HepG2 (cell line): ENCODE results near the gene CHD9NB. TPM values are rescaled to one million over a fixed set of nuclear protein-coding genes. Genes with fewer than 3 reads are reported as not detected.
A peak's percentile ranks its signal among the peaks of the same experiment; 100 is the strongest.

Experiments
- ATF7-NPFF ChIP-seq: sonication (generic); formaldehyde crosslinking; IDR thresholded peaks from 2 replicates; pipeline ENCODE4 v1.8.1; 2023; ENCODE audit warnings: mild to moderate bottlenecking, low read depth, missing genetic modification reagents, moderate library complexity
- GABPA ChIP-seq, 2 experiments: IDR thresholded peaks; 2 replicates each; pipeline ENCODE4 v1.6.1; 2011 to 2016; ENCODE audit warnings: low read depth in 2 of 2, low read length in 1 of 2, missing biosample characterization in 1 of 2, missing genetic modification characterization in 1 of 2
- LRRFIP1 ChIP-seq: sonication (generic); formaldehyde crosslinking; conservative IDR thresholded peaks from 2 replicates; pipeline ENCODE4 v1.4.0; 2020; ENCODE audit warnings: missing genetic modification reagents
- MIER2 ChIP-seq: IDR thresholded peaks from 2 replicates; pipeline ENCODE4 v1.6.1; 2016; ENCODE audit warnings: missing biosample characterization, missing genetic modification reagents
- SNRNP70 ChIP-seq: fragments of 200-400 bp; formaldehyde crosslinking; IDR thresholded peaks from 2 replicates; pipeline ENCODE4 v1.6.1; 2017; ENCODE audit warnings: mild to moderate bottlenecking, low read depth, low read length, moderate library complexity
- YY1 ChIP-seq: IDR thresholded peaks from 2 replicates; pipeline ENCODE4 v1.6.1; 2011; ENCODE audit warnings: low read length, low read depth, moderate library complexity, mild to moderate bottlenecking; ENCODE audit not compliant: insufficient read depth, insufficient replicate concordance
- ZNF24 ChIP-seq: fragments of 450-650 bp; IDR thresholded peaks from 2 replicates; pipeline ENCODE4 v1.6.1; 2017; ENCODE audit warnings: antibody characterized with exemption, mild to moderate bottlenecking
- ZNF468 ChIP-seq: sonication (generic); formaldehyde crosslinking; IDR thresholded peaks from 2 replicates; pipeline ENCODE4 v1.8.0; 2022; ENCODE audit warnings: mild to moderate bottlenecking, moderate library complexity, missing genetic modification reagents
- polyA plus RNA-seq, 8 experiments: library from polyadenylated mRNA; depleted of rRNA in 3 of 8; stranded (reverse) in 7 of 8; unstranded in 1 of 8; fragments of >200 nt; fragmentation: Illumina TruSeq in 4 of 8; extraction: Trizol in 4 of 8; gene quantifications; 2 replicates each; pipeline versions ENCODE4 v1.2.1 to v1.2.3, GENCODE V29; 2011 to 2016; ENCODE audit warnings: low read depth in 4 of 8, missing spikeins in 1 of 8, mixed read lengths in 1 of 8; ENCODE audit not compliant: insufficient read depth in 1 of 8
- total RNA-seq, 5 experiments: library from RNA; depleted of rRNA; stranded (reverse); fragments of >200 nt; fragmentation: Illumina TruSeq; extraction: Trizol; gene quantifications; 2 replicates each; pipeline ENCODE4 v1.2.3, GENCODE V29; 2016; ENCODE audit warnings: low read depth in 1 of 5
- TF ChIP-seq, protein P1 (sequence below): sonication (generic); formaldehyde crosslinking; IDR thresholded peaks from 2 replicates; pipeline ENCODE4 v1.4.0; 2020; ENCODE audit warnings: missing genetic modification reagents, borderline replicate concordance
- TF ChIP-seq, protein P2 (sequence below): sonication (generic); formaldehyde crosslinking; IDR thresholded peaks from 2 replicates; pipeline ENCODE4 v1.4.0; 2020; ENCODE audit warnings: mild to moderate bottlenecking, missing genetic modification reagents
- TF ChIP-seq, protein P3 (sequence below): sonication (generic); formaldehyde crosslinking; IDR thresholded peaks from 2 replicates; pipeline ENCODE4 v1.4.0; 2020; ENCODE audit warnings: mild to moderate bottlenecking, missing genetic modification reagents

The CHD9NB gene
- total and polyA plus RNA-seq, 2 of the 13 experiments (the other 11 are each of a cell fraction or from before 2014, with no cell fraction given): 0.17 to 0.18 TPM

DNA sequence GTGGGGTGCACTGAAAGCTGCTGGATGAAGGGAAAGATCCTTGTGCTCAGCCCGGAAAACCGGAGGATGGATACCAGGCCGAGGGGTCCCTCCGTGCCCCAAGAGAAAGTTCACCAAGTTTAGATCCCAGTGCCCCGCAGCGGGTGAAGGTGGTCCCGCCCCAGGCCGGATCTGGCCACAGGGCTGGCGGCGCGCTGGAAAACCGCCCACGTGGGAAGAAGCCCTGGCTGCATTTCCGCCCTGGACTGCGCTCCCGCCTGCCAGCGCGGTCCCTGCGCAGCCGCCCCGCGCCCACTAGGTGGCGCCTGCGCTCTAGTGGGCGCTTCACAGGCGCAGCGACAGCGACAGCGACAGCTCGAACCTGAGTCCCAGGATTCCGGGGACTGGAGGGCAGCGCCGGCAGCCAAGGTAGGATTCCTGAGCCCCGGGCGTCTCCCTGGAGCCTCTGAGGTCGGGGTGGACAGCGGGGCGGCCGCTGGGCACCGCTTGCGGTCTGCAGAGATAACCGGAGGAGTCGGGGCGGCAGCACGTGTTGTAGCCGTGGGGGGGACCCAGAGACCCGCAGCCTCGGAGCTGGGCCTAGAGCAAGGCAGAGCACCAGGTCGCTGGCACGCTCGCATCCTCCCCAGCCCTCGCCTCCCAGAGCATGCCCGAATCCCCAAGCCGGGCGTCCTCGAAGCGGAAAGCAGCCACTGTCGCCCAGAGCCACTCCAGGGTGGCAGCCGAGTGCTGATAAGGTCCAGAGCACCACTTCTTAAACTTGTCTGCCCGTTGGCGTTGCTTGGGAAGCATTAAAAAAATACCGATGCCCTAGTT is 2.2 kb upstream of the CHD9NB start, which contains the start of gene CHD9 (continued):
- TF ChIP-seq, protein P1, sequence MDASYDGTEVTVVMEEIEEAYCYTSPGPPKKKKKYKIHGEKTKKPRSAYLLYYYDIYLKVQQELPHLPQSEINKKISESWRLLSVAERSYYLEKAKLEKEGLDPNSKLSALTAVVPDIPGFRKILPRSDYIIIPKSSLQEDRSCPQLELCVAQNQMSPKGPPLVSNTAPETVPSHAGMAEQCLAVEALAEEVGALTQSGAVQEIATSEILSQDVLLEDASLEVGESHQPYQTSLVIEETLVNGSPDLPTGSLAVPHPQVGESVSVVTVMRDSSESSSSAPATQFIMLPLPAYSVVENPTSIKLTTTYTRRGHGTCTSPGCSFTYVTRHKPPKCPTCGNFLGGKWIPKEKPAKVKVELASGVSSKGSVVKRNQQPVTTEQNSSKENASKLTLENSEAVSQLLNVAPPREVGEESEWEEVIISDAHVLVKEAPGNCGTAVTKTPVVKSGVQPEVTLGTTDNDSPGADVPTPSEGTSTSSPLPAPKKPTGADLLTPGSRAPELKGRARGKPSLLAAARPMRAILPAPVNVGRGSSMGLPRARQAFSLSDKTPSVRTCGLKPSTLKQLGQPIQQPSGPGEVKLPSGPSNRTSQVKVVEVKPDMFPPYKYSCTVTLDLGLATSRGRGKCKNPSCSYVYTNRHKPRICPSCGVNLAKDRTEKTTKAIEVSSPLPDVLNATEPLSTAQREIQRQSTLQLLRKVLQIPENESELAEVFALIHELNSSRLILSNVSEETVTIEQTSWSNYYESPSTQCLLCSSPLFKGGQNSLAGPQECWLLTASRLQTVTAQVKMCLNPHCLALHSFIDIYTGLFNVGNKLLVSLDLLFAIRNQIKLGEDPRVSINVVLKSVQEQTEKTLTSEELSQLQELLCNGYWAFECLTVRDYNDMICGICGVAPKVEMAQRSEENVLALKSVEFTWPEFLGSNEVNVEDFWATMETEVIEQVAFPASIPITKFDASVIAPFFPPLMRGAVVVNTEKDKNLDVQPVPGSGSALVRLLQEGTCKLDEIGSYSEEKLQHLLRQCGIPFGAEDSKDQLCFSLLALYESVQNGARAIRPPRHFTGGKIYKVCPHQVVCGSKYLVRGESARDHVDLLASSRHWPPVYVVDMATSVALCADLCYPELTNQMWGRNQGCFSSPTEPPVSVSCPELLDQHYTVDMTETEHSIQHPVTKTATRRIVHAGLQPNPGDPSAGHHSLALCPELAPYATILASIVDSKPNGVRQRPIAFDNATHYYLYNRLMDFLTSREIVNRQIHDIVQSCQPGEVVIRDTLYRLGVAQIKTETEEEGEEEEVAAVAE (CRISPR knock-in tag): peak; percentile 94; the same call in 1 of the 2 replicates
- TF ChIP-seq LRRFIP1 (CRISPR knock-in tag) (0 out of 2 replicates have a peak, but pooled peaks have one; percentile 12), ZNF468 (peak; percentile 34; the same call in 1 of the 2 replicates), YY1 (peak; percentile 87), MIER2 (CRISPR knock-in tag) (no peak), GABPA (IDR thresholded peaks at IDR 0.05; ENCODE audit: low read depth, low read length) (peak; percentile 62), GABPA (CRISPR knock-in tag; IDR thresholded peaks at IDR 0.05; ENCODE audit: low read depth) (peak; percentile 78), ATF7-NPFF (peak; percentile 99), ZNF24 (no peak), SNRNP70 (no peak)
- TF ChIP-seq, protein P2, sequence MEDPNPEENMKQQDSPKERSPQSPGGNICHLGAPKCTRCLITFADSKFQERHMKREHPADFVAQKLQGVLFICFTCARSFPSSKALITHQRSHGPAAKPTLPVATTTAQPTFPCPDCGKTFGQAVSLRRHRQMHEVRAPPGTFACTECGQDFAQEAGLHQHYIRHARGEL (CRISPR knock-in tag): no peak
- TF ChIP-seq, protein P3, sequence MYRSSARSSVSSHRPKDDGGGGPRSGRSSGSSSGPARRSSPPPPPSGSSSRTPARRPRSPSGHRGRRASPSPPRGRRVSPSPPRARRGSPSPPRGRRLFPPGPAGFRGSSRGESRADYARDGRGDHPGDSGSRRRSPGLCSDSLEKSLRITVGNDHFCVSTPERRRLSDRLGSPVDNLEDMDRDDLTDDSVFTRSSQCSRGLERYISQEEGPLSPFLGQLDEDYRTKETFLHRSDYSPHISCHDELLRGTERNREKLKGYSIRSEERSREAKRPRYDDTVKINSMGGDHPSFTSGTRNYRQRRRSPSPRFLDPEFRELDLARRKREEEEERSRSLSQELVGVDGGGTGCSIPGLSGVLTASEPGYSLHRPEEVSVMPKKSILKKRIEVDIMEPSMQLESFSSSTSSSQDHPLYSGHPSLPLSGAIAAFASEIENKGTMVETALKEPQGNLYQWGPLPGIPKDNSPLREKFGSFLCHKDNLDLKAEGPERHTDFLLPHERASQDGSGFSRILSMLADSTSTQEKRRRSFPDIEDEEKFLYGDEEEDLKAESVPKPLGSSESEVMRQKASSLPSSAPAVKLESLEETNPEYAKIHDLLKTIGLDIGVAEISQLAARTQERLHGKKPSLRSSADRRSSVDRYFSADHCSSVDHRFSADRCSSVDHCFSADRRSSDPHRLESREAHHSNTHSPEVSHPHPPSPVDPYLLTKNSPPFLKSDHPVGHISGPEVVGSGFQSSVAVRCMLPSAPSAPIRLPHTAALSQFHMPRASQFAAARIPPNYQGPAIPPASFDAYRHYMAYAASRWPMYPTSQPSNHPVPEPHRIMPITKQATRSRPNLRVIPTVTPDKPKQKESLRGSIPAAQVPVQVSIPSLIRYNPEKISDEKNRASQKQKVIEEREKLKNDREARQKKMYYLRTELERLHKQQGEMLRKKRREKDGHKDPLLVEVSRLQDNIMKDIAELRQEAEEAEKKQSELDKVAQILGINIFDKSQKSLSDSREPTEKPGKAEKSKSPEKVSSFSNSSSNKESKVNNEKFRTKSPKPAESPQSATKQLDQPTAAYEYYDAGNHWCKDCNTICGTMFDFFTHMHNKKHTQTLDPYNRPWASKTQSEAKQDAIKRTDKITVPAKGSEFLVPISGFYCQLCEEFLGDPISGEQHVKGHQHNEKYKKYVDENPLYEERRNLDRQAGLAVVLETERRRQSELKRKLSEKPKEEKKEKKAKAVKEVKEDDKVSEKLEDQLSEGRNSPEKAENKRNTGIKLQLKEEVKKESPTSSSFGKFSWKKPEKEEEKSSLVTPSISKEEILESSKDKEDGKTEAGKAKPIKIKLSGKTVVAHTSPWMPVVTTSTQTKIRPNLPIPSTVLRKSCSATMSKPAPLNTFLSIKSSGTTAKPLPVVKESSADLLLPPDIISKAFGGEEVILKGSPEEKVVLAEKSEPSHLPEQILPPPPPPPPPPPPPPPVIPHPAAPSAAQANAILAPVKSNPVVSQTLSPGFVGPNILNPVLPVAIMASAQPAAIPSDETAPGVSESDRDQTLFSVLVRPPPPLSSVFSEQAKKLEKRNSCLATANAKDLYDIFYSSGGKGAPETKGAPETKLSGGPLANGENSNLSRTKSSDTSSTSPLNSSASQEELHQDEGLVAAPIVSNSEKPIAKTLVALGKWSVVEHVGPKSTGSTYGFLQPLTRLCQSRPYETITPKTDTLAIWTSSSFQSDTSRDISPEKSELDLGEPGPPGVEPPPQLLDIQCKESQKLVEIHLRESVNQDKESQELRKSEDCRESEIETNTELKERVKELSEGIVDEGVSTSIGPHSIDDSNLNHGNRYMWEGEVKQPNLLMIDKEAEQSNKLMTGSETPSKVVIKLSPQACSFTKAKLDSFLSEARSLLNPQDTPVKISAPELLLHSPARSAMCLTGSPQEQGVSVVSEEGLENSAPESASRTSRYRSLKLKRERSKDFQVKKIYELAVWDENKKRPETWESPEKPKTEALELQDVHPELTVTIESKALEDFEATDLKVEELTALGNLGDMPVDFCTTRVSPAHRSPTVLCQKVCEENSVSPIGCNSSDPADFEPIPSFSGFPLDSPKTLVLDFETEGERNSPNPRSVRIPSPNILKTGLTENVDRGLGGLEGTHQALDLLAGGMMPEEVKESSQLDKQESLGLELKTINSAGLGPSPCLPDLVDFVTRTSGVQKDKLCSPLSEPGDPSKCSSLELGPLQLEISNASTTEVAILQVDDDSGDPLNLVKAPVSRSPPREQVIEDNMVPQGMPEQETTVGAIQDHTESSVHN (CRISPR knock-in tag): no peak
